GM23338 (cell line): ENCODE data around the gene PSMB3. TPM values are rescaled to one million over a fixed set of nuclear protein-coding genes. Genes with fewer than 3 reads are reported as not detected.

ENCODE experiments used
- ATAC-seq: fragments of 200-7000 bp; cut with Tn5 transposase; 3 replicates; pipeline ENCODE4 v1.9.1; 2020
- DNase-seq: peaks from one replicate; pipeline ENCODE4 v3.0.0-alpha.2; 2015; ENCODE audit warnings: low spot score
- H2AFZ ChIP-seq: fragments of 200-600 bp; sonication (generic); 2 replicates; pipeline ENCODE4 v1.8.0; 2016; ENCODE audit warnings: antibody characterized with exemption, mild to moderate bottlenecking, moderate library complexity
- H3F3A ChIP-seq: fragments of 200-600 bp; sonication (generic); replicated peaks from 2 replicates; pipeline ENCODE4 v1.8.0; 2017; ENCODE audit warnings: antibody characterized with exemption, mixed run types, low read depth
- H3K27ac ChIP-seq: fragments of 200-600 bp; sonication (generic); 2 replicates; pipeline ENCODE4 v1.6.1; 2016; ENCODE audit warnings: low read depth
- H3K27me3 ChIP-seq: fragments of 200-600 bp; sonication (generic); 2 replicates; pipeline ENCODE4 v1.8.0; 2016; ENCODE audit warnings: mild to moderate bottlenecking, mixed run types, moderate library complexity; ENCODE audit not compliant: insufficient read depth
- H3K36me3 ChIP-seq: fragments of 200-600 bp; sonication (generic); 2 replicates; pipeline ENCODE4 v1.8.0; 2016; ENCODE audit warnings: mild to moderate bottlenecking; ENCODE audit not compliant: insufficient read depth
- H3K4me1 ChIP-seq: fragments of 200-600 bp; sonication (generic); 2 replicates; pipeline ENCODE4 v1.8.0; 2016; ENCODE audit warnings: mild to moderate bottlenecking, moderate library complexity; ENCODE audit not compliant: insufficient read depth
- H3K4me2 ChIP-seq: fragments of 200-600 bp; sonication (generic); 2 replicates; pipeline ENCODE4 v1.7.1; 2017; ENCODE audit warnings: mixed run types
- H3K4me3 ChIP-seq: fragments of 200-600 bp; sonication (generic); 2 replicates; pipeline ENCODE4 v1.6.1; 2016; ENCODE audit warnings: mixed run types
- H3K79me2 ChIP-seq: fragments of 200-600 bp; sonication (generic); replicated peaks from 2 replicates; pipeline ENCODE4 v1.8.0; 2017; ENCODE audit warnings: mild to moderate bottlenecking; ENCODE audit not compliant: insufficient read depth
- H3K9me2 ChIP-seq: fragments of 200-600 bp; sonication (generic); 2 replicates; pipeline ENCODE4 v1.8.0; 2017; ENCODE audit not compliant: insufficient read depth
- H4K20me1 ChIP-seq: fragments of 200-600 bp; sonication (generic); replicated peaks from 2 replicates; pipeline ENCODE4 v1.8.0; 2017; ENCODE audit warnings: mild to moderate bottlenecking; ENCODE audit not compliant: insufficient read depth
- H3K27ac Mint-ChIP-seq: 2 replicates; pipeline ENCODE4 v1.8.0; 2020; ENCODE audit warnings: inconsistent platforms, mild to moderate bottlenecking, moderate library complexity, mixed read lengths
- H3K27me3 Mint-ChIP-seq: 3 replicates; pipeline ENCODE4 v1.8.0; 2022; ENCODE audit warnings: low read depth, mild to moderate bottlenecking, moderate library complexity, mixed read lengths, inconsistent platforms; ENCODE audit not compliant: insufficient read depth, poor library complexity
- H3K36me3 Mint-ChIP-seq: 3 replicates; pipeline ENCODE4 v1.8.0; 2021; ENCODE audit warnings: low read depth, mild to moderate bottlenecking, inconsistent platforms, moderate library complexity, mixed read lengths
- H3K4me1 Mint-ChIP-seq: 3 replicates; pipeline ENCODE4 v1.8.0; 2020; ENCODE audit warnings: mild to moderate bottlenecking, inconsistent platforms, mixed read lengths
- H3K4me3 Mint-ChIP-seq: 3 replicates; pipeline ENCODE4 v1.8.0; 2021; ENCODE audit warnings: moderate library complexity, mild to moderate bottlenecking, inconsistent platforms, mixed read lengths
- H3K9me3 Mint-ChIP-seq: 3 replicates; pipeline ENCODE4 v1.8.0; 2020; ENCODE audit warnings: moderate library complexity, mild to moderate bottlenecking, inconsistent platforms, mixed read lengths
- EZH2 ChIP-seq: fragments of 200-600 bp; sonication (generic); IDR thresholded peaks from one replicate; pipeline ENCODE4 v1.8.0; 2017; ENCODE audit warnings: antibody characterized with exemption, mild to moderate bottlenecking, low read depth; ENCODE audit not compliant: unreplicated experiment
- EZH2phosphoT487 ChIP-seq: fragments of 200-600 bp; sonication (generic); IDR thresholded peaks from one replicate; pipeline ENCODE4 v1.8.1; 2018; ENCODE audit warnings: antibody characterized with exemption; ENCODE audit not compliant: unreplicated experiment
- JUNB ChIP-seq: IDR thresholded peaks from one replicate; pipeline ENCODE4 v1.6.1; 2016; ENCODE audit warnings: antibody characterized with exemption; ENCODE audit not compliant: unreplicated experiment
- NANOG ChIP-seq: IDR thresholded peaks from 2 replicates; pipeline ENCODE4 v1.6.1; 2016; ENCODE audit warnings: antibody characterized with exemption, borderline replicate concordance
- POLR2AphosphoS5 ChIP-seq: IDR thresholded peaks from 2 replicates; pipeline ENCODE4 v1.6.1; 2016; ENCODE audit warnings: antibody characterized with exemption, low read depth
- STAT1 ChIP-seq: IDR thresholded peaks from one replicate; pipeline ENCODE4 v1.6.1; 2016; ENCODE audit warnings: antibody characterized with exemption; ENCODE audit not compliant: unreplicated experiment
- ZNF114 ChIP-seq: fragments of 250-450 bp; sonication (Bioruptor Pico); IDR thresholded peaks from 2 replicates; pipeline ENCODE4 v1.5.0; 2020; ENCODE audit warnings: mild to moderate bottlenecking, moderate library complexity
- polyA plus RNA-seq: library from polyadenylated mRNA; unstranded; fragments of >200 nt; fragmentation: Nextera tagmentation; extraction: Ambion mirVana; gene quantifications from 2 replicates; pipeline ENCODE4 v1.2.1, GENCODE V29; 2016
- total RNA-seq: library from RNA; depleted of rRNA; stranded (reverse); fragments of >200 nt; shearing (Covaris generic); gene quantifications from 2 replicates; pipeline ENCODE4 v1.2.3, GENCODE V29; 2014
- TF ChIP-seq, protein P1 (sequence below), 2 experiments: fragments of 200-600 bp in 1 of 2; sonication (generic) in 1 of 2; conservative IDR thresholded peaks; 2 replicates each; pipeline versions ENCODE4 v1.5.1 to v1.6.1; 2016 to 2017; ENCODE audit warnings: antibody characterized with exemption in 2 of 2, low read depth in 2 of 2, mild to moderate bottlenecking in 2 of 2, moderate library complexity in 1 of 2

The PSMB3 gene
- total and polyA plus RNA-seq, 2 experiments from 2014 or later = 250 to 523 TPM

DNA sequence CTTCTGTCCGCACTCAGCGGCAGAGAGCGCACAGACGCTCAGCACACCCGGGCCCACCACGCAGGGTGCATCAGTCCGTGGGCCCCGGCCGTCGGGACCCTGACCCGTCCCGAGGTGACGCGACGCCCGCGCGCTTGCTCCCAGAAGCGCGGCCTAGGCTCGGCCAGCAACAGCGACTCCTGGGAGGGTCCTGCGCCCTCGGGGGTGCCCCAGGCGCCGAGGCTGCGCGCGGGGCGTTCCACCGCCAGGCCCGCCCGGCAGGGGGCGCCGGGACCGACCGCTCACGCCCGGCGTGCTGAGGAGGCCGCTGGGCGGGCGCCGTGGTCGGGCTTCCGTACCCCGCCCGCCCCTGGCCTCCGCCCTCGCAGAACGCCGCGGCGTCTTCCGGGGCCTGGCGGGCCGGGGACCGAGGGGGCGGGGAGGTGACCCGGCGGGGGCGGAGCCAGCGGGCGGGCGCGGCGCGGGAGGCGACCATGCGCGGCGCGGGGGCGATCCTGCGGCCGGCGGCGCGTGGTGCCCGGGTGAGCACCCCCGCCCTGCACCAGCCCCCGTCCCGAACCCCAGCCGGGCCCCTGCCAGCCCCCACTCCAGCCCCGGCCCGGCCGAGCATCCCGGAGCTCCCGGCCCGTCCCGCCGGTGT, 22.5 kb upstream of the PSMB3 start, which contains the start of gene CISD3:
Gene CISD3, plus strand, starts transcription at position 456 of the 640 bp plus-strand sequence. Its CDS starts 18 bp downstream, at position 474.
- Histone ChIP-seq H3K27ac (0 out of 2 replicates have a peak within 1 kb of the TSS, but pooled peaks have one; percentile 55), H3F3A (peaks cover 7% of the 10 kb centered on the region), H3K4me3 (peak within 1 kb of the TSS; percentile 88), H3K4me1 (peaks cover 27% of the 10 kb centered on the region), H3K4me2 (peak within 1 kb of the TSS; percentile 99), H2AFZ (peak within 1 kb of the TSS; percentile 98), H3K27me3 (peaks cover 22% of the 10 kb centered on the region), H4K20me1 (peaks cover 10% of the 10 kb centered on the region), H3K79me2 (no peaks in the 10 kb centered on the region), H3K9me2 (no peaks in the 10 kb centered on the region), H3K36me3 (no peaks in the 10 kb centered on the region)
- no peak for TF ChIP-seq STAT1
- TF ChIP-seq, protein P1, sequence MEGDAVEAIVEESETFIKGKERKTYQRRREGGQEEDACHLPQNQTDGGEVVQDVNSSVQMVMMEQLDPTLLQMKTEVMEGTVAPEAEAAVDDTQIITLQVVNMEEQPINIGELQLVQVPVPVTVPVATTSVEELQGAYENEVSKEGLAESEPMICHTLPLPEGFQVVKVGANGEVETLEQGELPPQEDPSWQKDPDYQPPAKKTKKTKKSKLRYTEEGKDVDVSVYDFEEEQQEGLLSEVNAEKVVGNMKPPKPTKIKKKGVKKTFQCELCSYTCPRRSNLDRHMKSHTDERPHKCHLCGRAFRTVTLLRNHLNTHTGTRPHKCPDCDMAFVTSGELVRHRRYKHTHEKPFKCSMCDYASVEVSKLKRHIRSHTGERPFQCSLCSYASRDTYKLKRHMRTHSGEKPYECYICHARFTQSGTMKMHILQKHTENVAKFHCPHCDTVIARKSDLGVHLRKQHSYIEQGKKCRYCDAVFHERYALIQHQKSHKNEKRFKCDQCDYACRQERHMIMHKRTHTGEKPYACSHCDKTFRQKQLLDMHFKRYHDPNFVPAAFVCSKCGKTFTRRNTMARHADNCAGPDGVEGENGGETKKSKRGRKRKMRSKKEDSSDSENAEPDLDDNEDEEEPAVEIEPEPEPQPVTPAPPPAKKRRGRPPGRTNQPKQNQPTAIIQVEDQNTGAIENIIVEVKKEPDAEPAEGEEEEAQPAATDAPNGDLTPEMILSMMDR (conservative IDR thresholded peaks at IDR 0.05; ENCODE audit: low read depth in 2 of 2) = peak in 1 of 2 experiments; percentile 57; a peak in 3 of 4 replicates
- H3K27ac Mint-ChIP-seq = peak within 1 kb of the TSS; percentile 92
- peaks cover 48% of the 10 kb centered on the region for H3K4me1 Mint-ChIP-seq
- ATAC-seq (peak; percentile 67), DNase-seq (peak; percentile 90)
- H3K36me3 Mint-ChIP-seq = peaks cover 18% of the 10 kb centered on the region
- H3K27me3 Mint-ChIP-seq = peaks cover 36% of the 10 kb centered on the region
- H3K4me3 Mint-ChIP-seq = peak within 1 kb of the TSS; percentile 94
- H3K9me3 Mint-ChIP-seq = no peaks in the 10 kb centered on the region

DNA sequence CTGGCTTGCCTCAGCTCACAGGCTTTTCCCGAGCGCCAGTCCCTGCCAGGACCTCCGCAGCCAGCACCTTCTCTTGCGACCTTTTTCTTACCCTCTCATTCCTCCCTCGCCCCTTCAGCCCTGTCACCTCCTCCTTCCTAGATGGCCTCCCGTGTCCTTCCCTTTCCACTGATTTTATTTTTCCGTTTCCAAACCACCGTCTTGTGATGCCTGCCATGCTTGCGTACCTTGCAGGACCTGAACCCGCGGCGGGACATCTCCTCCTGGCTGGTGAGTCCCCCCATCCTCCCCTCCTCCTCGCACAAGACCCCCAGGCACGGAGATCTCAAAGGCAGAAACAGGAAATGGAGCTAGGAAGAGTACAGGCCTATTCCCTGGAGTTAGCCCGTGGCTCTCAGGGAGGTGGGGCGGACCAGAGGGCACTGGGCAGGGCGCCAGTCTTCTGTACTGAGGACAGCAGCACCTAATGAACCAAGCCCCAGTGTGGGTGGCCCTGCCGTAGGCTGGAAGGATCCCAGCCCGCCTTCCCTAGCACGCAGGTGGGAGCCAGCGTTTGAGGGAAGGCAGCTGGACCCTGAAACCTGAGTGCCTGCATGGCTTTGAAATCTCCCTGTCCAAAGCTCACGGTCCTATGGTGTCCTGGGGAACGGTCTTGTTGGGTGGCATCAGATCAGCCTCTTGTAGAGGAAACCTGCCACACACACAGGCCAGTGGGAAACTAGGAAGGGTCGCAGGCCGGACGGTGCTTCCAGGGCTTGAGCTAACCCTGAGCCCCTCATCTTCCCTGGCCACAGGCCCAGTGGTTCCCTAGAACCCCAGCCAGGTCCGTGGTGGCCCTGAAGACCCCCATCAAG, 21.8 kb upstream of the PSMB3 start:
- peak overlapping the region; percentile 88 for H3K4me3 ChIP-seq
- 0 out of 2 replicates have a peak overlapping the region, but pooled peaks have one; percentile 55 for H3K27ac ChIP-seq

More for the DNA sequence above, 21.8 kb upstream of the PSMB3 start:
- Mint-ChIP-seq H3K27me3 (peaks cover 39% of the 10 kb centered on the region), H3K36me3 (peaks cover 24% of the 10 kb centered on the region), H3K9me3 (no peaks in the 10 kb centered on the region), H3K4me1 (peaks cover 46% of the 10 kb centered on the region), H3K4me3 (peak overlapping the region; percentile 94), H3K27ac (peak overlapping the region; percentile 92)
- peak overlapping the region; percentile 98 for H2AFZ ChIP-seq
- peak; percentile 69 for DNase-seq
- H3K27me3 ChIP-seq = peaks cover 22% of the 10 kb centered on the region
- H3K36me3 ChIP-seq = no peaks in the 10 kb centered on the region
- TF ChIP-seq EZH2phosphoT487 = no peak
- no peak for TF ChIP-seq ZNF114 (CRISPR knock-in tag)
- no peak for TF ChIP-seq JUNB
- TF ChIP-seq NANOG = no peak
- no peak for TF ChIP-seq EZH2
- 0 out of 2 replicates have a peak, but pooled peaks have one; percentile 23 for TF ChIP-seq POLR2AphosphoS5
- no peaks in the 10 kb centered on the region for H3K79me2 ChIP-seq
- ATAC-seq = peak; percentile 23
- H3F3A ChIP-seq = peaks cover 10% of the 10 kb centered on the region
- peak overlapping the region; percentile 99 for H3K4me2 ChIP-seq
- H3K4me1 ChIP-seq = peaks cover 27% of the 10 kb centered on the region
- no peaks in the 10 kb centered on the region for H3K9me2 ChIP-seq
- peaks cover 10% of the 10 kb centered on the region for H4K20me1 ChIP-seq
